GM12801 (cell line): ENCODE results near the gene SMARCA2.

Experiments
- CTCF ChIP-seq: IDR thresholded peaks from one replicate; pipeline ENCODE4 v1.5.1; 2011; ENCODE audit warnings: control low read depth; ENCODE audit not compliant: insufficient read length; ENCODE audit errors: extremely low read depth

Gene SMARCA2

DNA sequence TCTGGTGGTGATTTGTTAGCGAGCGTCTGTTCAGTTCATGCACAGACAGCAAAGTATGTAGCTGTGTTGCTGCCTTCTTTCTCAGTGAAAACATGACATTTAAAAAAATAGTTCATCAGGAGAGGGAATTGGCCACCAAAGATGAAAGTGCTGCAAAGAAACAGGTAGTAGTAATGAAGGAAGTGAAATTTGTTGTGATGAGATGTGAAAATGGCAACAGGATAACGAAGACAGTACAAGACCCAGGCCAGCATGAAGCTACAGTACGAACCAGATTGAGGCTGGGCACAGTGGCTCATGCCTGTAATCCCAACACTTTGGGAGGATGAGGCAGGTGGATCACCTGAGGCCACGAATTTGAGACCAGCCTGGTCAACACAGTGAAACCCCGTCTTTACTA lies 136.0 kb downstream of the SMARCA2 start:
- TF ChIP-seq CTCF, result no peak

DNA sequence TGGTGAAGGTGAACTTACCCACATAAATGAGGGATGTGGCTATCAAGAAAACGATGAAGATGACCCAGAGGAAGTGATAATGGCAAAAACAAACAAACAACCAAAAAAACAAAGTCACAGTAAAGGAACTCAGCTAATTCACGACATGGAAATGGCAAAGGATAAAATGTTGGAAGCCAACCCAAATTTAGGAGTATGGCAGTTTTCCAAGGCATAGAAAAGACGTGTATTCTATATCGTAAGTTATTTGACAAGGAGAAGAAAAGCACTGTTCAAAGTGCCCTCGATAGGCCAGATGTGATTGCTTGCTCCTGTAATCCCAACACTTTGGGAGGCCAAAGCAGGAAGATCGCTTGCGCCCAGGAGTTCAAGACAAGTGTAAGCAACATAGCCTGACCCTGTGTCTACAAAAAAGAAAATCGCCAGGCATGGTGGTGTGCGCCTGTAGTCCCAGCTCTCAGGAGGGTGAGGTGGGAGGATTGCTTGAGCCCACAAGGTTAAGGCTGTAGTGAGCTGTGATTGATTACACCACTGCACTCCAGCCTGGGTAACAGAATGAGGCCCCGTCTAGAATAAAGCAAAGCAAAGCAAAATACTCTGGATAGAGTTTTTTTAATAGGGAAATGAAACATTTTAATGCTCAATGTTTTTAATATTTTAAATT lies 138.0 kb downstream of the SMARCA2 start:
- TF ChIP-seq CTCF, result no peak

GRCh38 chr9:2153630-2154217 lies 138.6 kb downstream of the SMARCA2 start:
- TF ChIP-seq CTCF, result no peak

GRCh38 chr9:2154731-2155130 lies 139.6 kb downstream of the SMARCA2 start:
- TF ChIP-seq CTCF, result no peak

- no peak for TF ChIP-seq CTCF
These were observed 140.8 kb downstream of the SMARCA2 start for GRCh38 chr9:2155966-2156365.

DNA sequence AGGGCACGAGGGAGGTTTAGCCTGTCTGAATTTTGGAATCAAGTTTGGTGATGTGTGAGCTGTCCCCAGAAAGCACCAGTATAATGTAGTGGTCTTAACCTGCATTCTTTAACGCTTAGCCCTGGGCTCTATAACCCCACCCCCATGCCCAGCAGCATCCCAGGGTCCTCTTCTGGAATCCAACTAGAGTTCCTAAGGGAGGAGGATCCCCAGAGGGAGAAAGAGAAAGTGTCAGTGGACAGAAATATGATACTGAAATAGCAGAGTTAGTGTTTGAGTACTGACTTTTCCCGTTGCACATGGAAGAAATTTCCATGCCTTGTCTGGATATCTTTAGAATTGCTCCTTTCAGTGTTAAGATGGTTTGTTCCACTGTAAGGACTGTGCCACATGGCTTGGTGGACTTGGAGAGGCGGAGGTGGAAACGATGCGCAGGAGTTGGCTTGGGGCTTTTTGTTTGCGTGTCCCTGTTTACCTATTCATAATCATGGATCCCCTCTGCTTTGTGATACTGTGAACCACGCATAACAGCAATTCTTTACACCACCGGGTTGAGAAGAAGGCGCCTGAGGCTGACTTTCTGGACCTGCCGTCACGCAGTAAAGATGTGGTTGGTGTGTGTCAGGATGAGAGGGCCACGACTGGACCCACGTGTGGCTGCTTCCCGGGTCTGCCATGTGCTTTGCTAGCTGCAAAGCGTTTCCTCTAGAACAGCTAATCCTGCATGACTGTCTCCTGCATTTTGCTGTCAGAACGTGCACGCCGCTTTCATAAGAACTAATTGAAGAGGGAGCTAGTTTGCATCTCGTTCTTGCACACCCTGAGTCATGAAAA lies 142.3 kb downstream of the SMARCA2 start:
- no peak for TF ChIP-seq CTCF

GRCh38 chr9:2158111-2158610 lies 143.0 kb downstream of the SMARCA2 start:
- TF ChIP-seq CTCF, result no peak
